Fibroblast of lung (primary cell): Measurements from ENCODE around the gene RAB31.

Experiments used
- CTCF ChIP-seq, 2 donors: IDR thresholded peaks in 1 of 2; conservative IDR thresholded peaks in 1 of 2; 1 replicate in 1 of 2; 2 replicates in 1 of 2; pipeline ENCODE4 v1.5.1; 2011 to 2012; ENCODE audit warnings: low read length in 2 of 2, control low read depth in 1 of 2, inconsistent platforms in 1 of 2, low read depth in 1 of 2, mild to moderate bottlenecking in 1 of 2
- EZH2 ChIP-seq: IDR thresholded peaks from 2 replicates; pipeline ENCODE4 v1.5.1; 2012; ENCODE audit warnings: low read length, control low read depth, mild to moderate bottlenecking; ENCODE audit errors: missing control alignments

GRCh38 chr18:9706081-9706935 lies 1.8 kb upstream of the RAB31 start:
- no peak for TF ChIP-seq CTCF (conservative IDR thresholded peaks at IDR 0.05 in 1 of 2, IDR thresholded peaks at IDR 0.05 in 1 of 2; ENCODE audit: low read depth in 1 of 2, low read length in 2 of 2)
- no peak for TF ChIP-seq EZH2
